HG03159 (cell line): ENCODE results near the gene TMEM63A.

Experiments used
- ATAC-seq: cut with Tn5 transposase; IDR thresholded peaks from one replicate; pipeline ENCODE4 v1.9.1; 2021; ENCODE audit warnings: mild to moderate bottlenecking, moderate library complexity; ENCODE audit not compliant: unreplicated experiment

TMEM63A gene

GRCh38 chr1:225886159-225887029 lies 4.2 kb upstream of the TMEM63A start:
- ATAC-seq = no peak

- ATAC-seq = no peak
These were observed 3.2 kb upstream of the TMEM63A start for GRCh38 chr1:225885336-225885735.

GRCh38 chr1:225883616-225884265 lies 1.6 kb upstream of the TMEM63A start:
- no peak for ATAC-seq

GRCh38 chr1:225882694-225883615 lies 775 bp upstream of the TMEM63A start:
- ATAC-seq = peak; percentile 28

- peak; percentile 4 for ATAC-seq
These were observed 860 bp downstream of the TMEM63A start for GRCh38 chr1:225881081-225881958.

- no peak for ATAC-seq
These were observed 1.5 kb downstream of the TMEM63A start for GRCh38 chr1:225880636-225881035.

GRCh38 chr1:225880222-225880588 lies 2.0 kb downstream of the TMEM63A start:
- ATAC-seq = no peak

- ATAC-seq = no peak
These were observed 2.5 kb downstream of the TMEM63A start for GRCh38 chr1:225879521-225880221.

- no peak for ATAC-seq
These were observed 3.9 kb downstream of the TMEM63A start for GRCh38 chr1:225878282-225878681.

- no peak for ATAC-seq
These were observed 4.6 kb downstream of the TMEM63A start for GRCh38 chr1:225877580-225877979.

GRCh38 chr1:225876900-225877510 lies 5.2 kb downstream of the TMEM63A start:
- ATAC-seq = no peak

GRCh38 chr1:225875044-225875815 lies 7.0 kb downstream of the TMEM63A start:
- no peak for ATAC-seq

GRCh38 chr1:225874431-225874830 lies 7.7 kb downstream of the TMEM63A start:
- ATAC-seq = no peak

GRCh38 chr1:225873281-225873850 lies 8.8 kb downstream of the TMEM63A start:
- ATAC-seq = no peak

- no peak for ATAC-seq
These were observed 10.1 kb downstream of the TMEM63A start for GRCh38 chr1:225872075-225872430.

- ATAC-seq = no peak
These were observed 10.7 kb downstream of the TMEM63A start for GRCh38 chr1:225871359-225872074.

GRCh38 chr1:225870911-225871310 lies 11.3 kb downstream of the TMEM63A start:
- ATAC-seq = no peak
